ENCODE measurements around the gene RAPGEF2. TPM values are rescaled to one million over a fixed set of nuclear protein-coding genes. Genes with fewer than 3 reads are reported as not detected.
"Not testable (repeated sequence)": the region's sequence is repeated elsewhere in the genome, so short reads cannot be mapped to it uniquely, and the experiment has no call there.

The RAPGEF2 gene
- total RNA-seq, 2 experiments from 2014 or later = 24.1 to 27.8 TPM

- POLR2A ChIA-PET = no interaction called here
- Mint-ChIP-seq H3K9me3 (no peaks in the 10 kb centered on the region), H3K27me3 (no peaks in the 10 kb centered on the region), H3K27ac (no peak overlapping the region), H3K4me3 (no peak overlapping the region), H3K4me1 (no peaks in the 10 kb centered on the region), H3K36me3 (ENCODE audit: low read depth) (no peaks in the 10 kb centered on the region)
- no peak for DNase-seq
- CTCF ChIA-PET = interaction anchor here (0.7 kb wide), 1 partner anchor 13 kb away, joined by 4 read pairs; no protein-coding TSS in a partner anchor
Measured at GRCh38 chr4:159296061-159296460, 193.2 kb downstream of the RAPGEF2 start.

GRCh38 chr4:159297091-159297490 lies 194.2 kb downstream of the RAPGEF2 start:
- Mint-ChIP-seq H3K4me3 (no peak overlapping the region), H3K27ac (no peak overlapping the region), H3K9me3 (no peaks in the 10 kb centered on the region), H3K36me3 (ENCODE audit: low read depth) (no peaks in the 10 kb centered on the region), H3K27me3 (no peaks in the 10 kb centered on the region), H3K4me1 (no peaks in the 10 kb centered on the region)
- DNase-seq = no peak
- CTCF ChIA-PET = no interaction called here
- POLR2A ChIA-PET = no interaction called here

- ChIA-PET CTCF (no interaction called here), POLR2A (no interaction called here)
- Mint-ChIP-seq H3K27me3 (no peaks in the 10 kb centered on the region), H3K27ac (no peak overlapping the region), H3K36me3 (ENCODE audit: low read depth) (no peaks in the 10 kb centered on the region), H3K4me3 (no peak overlapping the region), H3K9me3 (no peaks in the 10 kb centered on the region), H3K4me1 (no peaks in the 10 kb centered on the region)
- DNase-seq = no peak
Measured at GRCh38 chr4:159298502-159298901, 195.6 kb downstream of the RAPGEF2 start.

GRCh38 chr4:159303435-159303834 lies 200.6 kb downstream of the RAPGEF2 start:
- H3K4me1 Mint-ChIP-seq = peaks cover 2% of the 10 kb centered on the region
- CTCF ChIA-PET = no interaction called here
- H3K9me3 Mint-ChIP-seq = peaks cover 5% of the 10 kb centered on the region

GRCh38 chr4:159305129-159305528 lies 202.2 kb downstream of the RAPGEF2 start:
- POLR2A ChIA-PET = no interaction called here
- CTCF ChIA-PET = no interaction called here
- no peak overlapping the region for H3K27ac Mint-ChIP-seq
- peaks cover 5% of the 10 kb centered on the region for H3K9me3 Mint-ChIP-seq
- no peak for DNase-seq
- no peak overlapping the region for H3K4me3 Mint-ChIP-seq
- H3K27me3 Mint-ChIP-seq = no peaks in the 10 kb centered on the region
- peaks cover 5% of the 10 kb centered on the region for H3K36me3 Mint-ChIP-seq (ENCODE audit: low read depth)
- H3K4me1 Mint-ChIP-seq = peaks cover 2% of the 10 kb centered on the region

More at GRCh38 chr4:159303435-159303834, 200.6 kb downstream of the RAPGEF2 start:
- POLR2A ChIA-PET = no interaction called here
- Mint-ChIP-seq H3K27ac (no peak overlapping the region), H3K27me3 (no peaks in the 10 kb centered on the region), H3K4me3 (no peak overlapping the region), H3K36me3 (ENCODE audit: low read depth) (peaks cover 5% of the 10 kb centered on the region)
- DNase-seq = no peak

GRCh38 chr4:159307929-159308328 lies 205.1 kb downstream of the RAPGEF2 start:
- Mint-ChIP-seq H3K27ac (no peak overlapping the region), H3K9me3 (peaks cover 5% of the 10 kb centered on the region), H3K36me3 (ENCODE audit: low read depth) (peaks cover 5% of the 10 kb centered on the region), H3K4me1 (peaks cover 5% of the 10 kb centered on the region), H3K4me3 (no peak overlapping the region), H3K27me3 (no peaks in the 10 kb centered on the region)
- POLR2A ChIA-PET = no interaction called here
- CTCF ChIA-PET = no interaction called here
- no peak for DNase-seq

GRCh38 chr4:159308566-159309340 lies 205.9 kb downstream of the RAPGEF2 start:
- Mint-ChIP-seq H3K36me3 (ENCODE audit: low read depth) (peaks cover 5% of the 10 kb centered on the region), H3K27me3 (no peaks in the 10 kb centered on the region), H3K27ac (no peak overlapping the region), H3K4me1 (peaks cover 5% of the 10 kb centered on the region), H3K9me3 (peaks cover 5% of the 10 kb centered on the region), H3K4me3 (no peak overlapping the region)
- POLR2A ChIA-PET = no interaction called here
- no peak for DNase-seq
- CTCF ChIA-PET = no interaction called here

- CTCF ChIA-PET = no interaction called here
- no peak overlapping the region for H3K27ac Mint-ChIP-seq
Measured at GRCh38 chr4:159312236-159312635, 209.4 kb downstream of the RAPGEF2 start.

GRCh38 chr4:159315879-159316278 lies 213.0 kb downstream of the RAPGEF2 start:
- POLR2A ChIA-PET; DNase-seq; H3K36me3 Mint-ChIP-seq (ENCODE audit: low read depth); CTCF ChIA-PET; H3K27me3 Mint-ChIP-seq; H3K4me1 Mint-ChIP-seq; H3K4me3 Mint-ChIP-seq; H3K9me3 Mint-ChIP-seq; H3K27ac Mint-ChIP-seq: not testable (repeated sequence)

More at GRCh38 chr4:159312236-159312635, 209.4 kb downstream of the RAPGEF2 start:
- H3K27me3 Mint-ChIP-seq = no peaks in the 10 kb centered on the region
- peaks cover 4% of the 10 kb centered on the region for H3K4me1 Mint-ChIP-seq
- no peak for DNase-seq
- peaks cover 7% of the 10 kb centered on the region for H3K36me3 Mint-ChIP-seq (ENCODE audit: low read depth)
- no peak overlapping the region for H3K4me3 Mint-ChIP-seq
- H3K9me3 Mint-ChIP-seq = no peaks in the 10 kb centered on the region
- POLR2A ChIA-PET = no interaction called here

GRCh38 chr4:159317203-159317602 lies 214.3 kb downstream of the RAPGEF2 start:
- Mint-ChIP-seq H3K9me3 (no peaks in the 10 kb centered on the region), H3K4me1 (peaks cover 4% of the 10 kb centered on the region), H3K4me3 (no peak overlapping the region), H3K27ac (no peak overlapping the region), H3K27me3 (no peaks in the 10 kb centered on the region), H3K36me3 (ENCODE audit: low read depth) (peaks cover 8% of the 10 kb centered on the region)
- POLR2A ChIA-PET = no interaction called here
- CTCF ChIA-PET = no interaction called here
- DNase-seq = no peak

GRCh38 chr4:159319027-159319426 lies 216.1 kb downstream of the RAPGEF2 start:
- CTCF ChIA-PET = no interaction called here
- Mint-ChIP-seq H3K36me3 (ENCODE audit: low read depth) (peaks cover 17% of the 10 kb centered on the region), H3K4me3 (no peak overlapping the region), H3K27me3 (no peaks in the 10 kb centered on the region), H3K27ac (no peak overlapping the region), H3K9me3 (no peaks in the 10 kb centered on the region), H3K4me1 (no peaks in the 10 kb centered on the region)
- POLR2A ChIA-PET = no interaction called here
- no peak for DNase-seq

- Mint-ChIP-seq H3K4me1 (no peaks in the 10 kb centered on the region), H3K27ac (no peak overlapping the region), H3K27me3 (no peaks in the 10 kb centered on the region), H3K36me3 (ENCODE audit: low read depth) (peaks cover 13% of the 10 kb centered on the region), H3K4me3 (no peak overlapping the region), H3K9me3 (no peaks in the 10 kb centered on the region)
- DNase-seq = no peak
- POLR2A ChIA-PET = no interaction called here
- CTCF ChIA-PET = interaction anchor here (1.7 kb wide), 1 partner anchor 10 kb away, joined by 4 read pairs; no protein-coding TSS in a partner anchor
Measured at GRCh38 chr4:159326480-159326879, 223.6 kb downstream of the RAPGEF2 start.

- Mint-ChIP-seq H3K36me3 (ENCODE audit: low read depth) (peaks cover 9% of the 10 kb centered on the region), H3K27me3 (no peaks in the 10 kb centered on the region), H3K4me1 (no peaks in the 10 kb centered on the region), H3K27ac (no peak overlapping the region), H3K4me3 (no peak overlapping the region), H3K9me3 (no peaks in the 10 kb centered on the region)
- ChIA-PET POLR2A (no interaction called here), CTCF (no interaction called here)
- DNase-seq = no peak
Measured at GRCh38 chr4:159328766-159329165, 225.9 kb downstream of the RAPGEF2 start.

- Mint-ChIP-seq H3K9me3 (no peaks in the 10 kb centered on the region), H3K4me1 (no peaks in the 10 kb centered on the region), H3K27me3 (no peaks in the 10 kb centered on the region), H3K27ac (no peak overlapping the region), H3K4me3 (no peak overlapping the region), H3K36me3 (ENCODE audit: low read depth) (peaks cover 21% of the 10 kb centered on the region)
- CTCF ChIA-PET = no interaction called here
- no peak for DNase-seq
- POLR2A ChIA-PET = no interaction called here
Measured at GRCh38 chr4:159334461-159334860, 231.6 kb downstream of the RAPGEF2 start.

Measured in activated CD4-positive, alpha-beta memory T cell treated with anti-CD3 and anti-CD28 coated beads, Interleukin-2, amount 10 ng/mL, durations not matched to agents 7 days and 5 days (primary cell).